GM19455 (cell line): Measurements from ENCODE around the gene ATP11A.

Experiments used
- ATAC-seq: cut with Tn5 transposase; IDR thresholded peaks from one replicate; pipeline ENCODE4 v1.9.1; 2021; ENCODE audit not compliant: unreplicated experiment

Gene ATP11A

GRCh38 chr13:112738606-112739005 is 48.8 kb downstream of the ATP11A start:
- no peak for ATAC-seq

DNA sequence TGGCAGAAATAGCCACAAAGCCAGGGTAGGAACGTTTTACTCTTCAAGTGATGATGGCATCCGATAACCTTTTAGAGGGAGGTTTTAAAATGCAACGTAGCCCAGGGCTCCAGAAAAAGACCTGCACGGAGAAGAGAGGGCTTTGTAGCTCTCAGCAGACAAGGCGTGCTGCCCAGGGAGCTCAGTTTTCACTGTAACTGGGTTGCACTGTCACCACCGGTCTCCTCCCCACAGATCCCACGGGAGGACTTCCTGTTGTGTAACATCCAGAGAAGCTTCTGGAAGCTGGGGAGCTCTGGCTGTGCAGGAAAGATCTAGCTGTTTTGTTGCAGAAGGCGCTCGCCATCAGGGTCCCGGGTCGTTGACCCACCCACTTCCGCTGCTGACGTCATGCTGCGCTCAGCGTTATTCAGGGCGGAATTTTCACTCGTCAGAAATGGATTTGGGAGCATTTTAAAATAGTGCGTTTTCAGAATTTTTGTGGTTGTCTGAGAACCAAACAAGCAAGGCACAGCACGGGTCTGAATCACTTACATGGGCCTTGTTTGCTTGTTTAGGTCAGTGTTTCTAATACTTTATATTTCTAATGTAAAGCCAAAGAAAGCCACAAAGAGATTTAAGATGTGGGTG is 50.8 kb downstream of the ATP11A start:
- ATAC-seq = no peak

GRCh38 chr13:112741185-112741755 is 51.4 kb downstream of the ATP11A start:
- ATAC-seq = no peak

DNA sequence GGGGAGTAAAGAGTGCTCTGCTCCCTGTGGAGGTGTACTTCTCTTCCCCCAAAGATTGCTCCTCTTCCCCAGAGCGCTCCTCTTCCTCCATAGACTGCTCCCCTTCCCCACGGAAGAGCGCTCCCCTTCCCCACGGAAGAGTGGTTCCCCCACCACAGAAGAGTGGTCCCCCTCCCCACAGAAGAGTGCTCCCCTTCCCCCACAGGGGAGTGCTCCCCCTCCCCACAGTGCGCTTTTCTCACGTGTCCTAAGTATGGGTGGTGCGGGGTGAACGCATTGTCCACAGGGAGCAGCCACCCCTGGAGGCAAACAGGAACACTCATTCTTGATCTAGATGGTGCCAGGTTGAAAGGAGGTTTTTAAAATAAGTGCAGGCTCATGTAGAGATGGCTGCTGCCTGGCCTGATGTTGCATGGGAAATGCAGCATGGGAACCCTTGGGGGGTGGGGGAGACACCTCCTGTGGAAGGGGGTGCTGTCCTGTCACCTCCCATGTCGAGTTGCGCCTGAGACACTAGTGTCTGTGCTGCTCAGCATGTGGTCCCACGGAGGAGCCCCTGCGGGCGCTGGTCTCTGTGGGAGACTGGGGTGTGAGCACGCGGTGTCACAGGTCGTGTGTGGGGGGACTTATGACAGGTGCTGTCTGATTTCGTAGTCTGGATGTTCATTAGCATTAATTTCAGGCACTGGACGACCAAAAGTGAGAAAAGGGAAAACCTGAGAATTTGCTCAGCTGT is 52.2 kb downstream of the ATP11A start:
- ATAC-seq = no peak

- ATAC-seq = no peak
Observed at GRCh38 chr13:112742583-112742982, 52.7 kb downstream of the ATP11A start.

- ATAC-seq = no peak
Observed at GRCh38 chr13:112743451-112744167, 53.8 kb downstream of the ATP11A start.

DNA sequence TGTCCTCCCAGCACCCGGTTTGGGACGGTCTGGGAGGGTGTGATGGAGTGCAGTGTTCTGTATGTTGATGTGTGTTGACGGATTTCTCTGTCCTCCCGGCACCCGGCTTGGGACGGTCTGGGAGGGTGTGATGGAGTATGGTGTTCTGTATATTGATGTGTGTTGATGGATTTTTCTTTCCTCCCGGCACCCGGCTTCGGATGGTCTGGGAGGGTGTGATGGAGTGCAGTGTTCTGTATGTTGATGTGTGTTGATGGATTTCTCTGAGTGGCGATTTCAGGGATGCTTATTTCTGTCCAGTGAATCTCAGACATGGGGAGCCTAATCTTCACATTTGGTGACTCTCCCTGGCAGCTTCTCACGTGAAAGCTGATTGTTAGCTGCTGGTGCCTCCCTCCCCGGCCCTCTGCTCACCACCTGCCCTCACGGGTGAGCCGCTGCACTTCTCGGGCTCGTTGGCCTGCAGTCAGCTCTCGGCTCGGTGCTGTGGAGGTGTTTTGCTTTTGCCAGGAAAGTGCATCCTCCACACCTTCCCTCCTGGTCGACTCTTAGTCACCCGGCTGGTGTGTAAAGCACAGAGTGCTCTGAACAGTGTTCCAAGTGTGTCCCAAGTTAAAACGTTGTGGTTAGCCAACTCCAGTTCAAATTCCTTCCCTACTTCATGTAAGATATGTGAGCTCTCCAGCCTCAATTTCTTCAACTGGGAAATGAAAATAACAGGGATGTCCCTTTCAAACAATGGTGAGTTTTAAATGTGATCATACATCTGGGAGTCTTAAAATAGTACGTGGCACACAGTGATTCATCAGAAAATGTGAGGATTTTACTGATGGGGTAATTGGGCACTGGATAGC is 54.6 kb downstream of the ATP11A start:
- no peak for ATAC-seq

GRCh38 chr13:112746044-112746443 is 56.2 kb downstream of the ATP11A start:
- no peak for ATAC-seq

- no peak for ATAC-seq
Observed at GRCh38 chr13:112747256-112747655, 57.4 kb downstream of the ATP11A start.

DNA sequence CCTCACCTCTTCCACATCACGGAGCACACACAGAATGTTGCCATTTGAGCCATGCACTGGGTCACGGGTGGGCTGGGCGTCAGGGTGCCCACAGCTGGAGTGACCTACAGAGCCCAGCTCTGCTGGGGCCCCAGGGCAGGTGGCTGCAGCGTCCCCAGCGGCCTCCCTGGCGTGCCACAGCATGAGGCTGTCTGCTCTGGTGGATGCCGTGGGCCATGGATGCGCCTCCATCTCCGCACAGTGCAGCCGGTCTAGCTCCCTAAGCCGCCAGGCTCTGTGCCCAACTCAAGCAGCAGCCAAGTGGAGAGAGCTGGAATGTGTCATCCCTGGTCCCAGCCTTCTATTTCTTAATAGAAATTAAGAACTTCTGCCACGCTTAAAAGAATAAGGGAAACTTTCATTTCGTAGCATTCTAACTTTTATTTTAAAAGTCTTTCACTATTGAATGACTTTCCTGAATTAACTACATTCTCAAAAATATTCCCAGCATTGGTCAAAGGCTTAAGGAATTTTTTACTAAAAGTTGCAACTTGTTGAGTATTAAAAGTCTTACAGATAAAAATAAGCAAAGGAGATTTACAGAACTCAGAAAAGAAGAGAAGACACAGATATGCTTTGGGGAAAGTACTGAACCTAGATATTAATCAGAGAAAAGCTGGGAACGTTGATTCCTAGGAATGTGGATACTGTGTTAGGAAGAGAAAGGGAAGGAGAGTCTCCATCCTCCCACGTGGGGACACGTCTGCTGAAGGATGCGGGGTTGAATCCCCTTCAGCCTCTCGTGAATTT is 59.3 kb downstream of the ATP11A start:
- no peak for ATAC-seq

GRCh38 chr13:112750570-112750969 is 60.7 kb downstream of the ATP11A start:
- no peak for ATAC-seq

- no peak for ATAC-seq
Observed at GRCh38 chr13:112751617-112752016, 61.8 kb downstream of the ATP11A start.

DNA sequence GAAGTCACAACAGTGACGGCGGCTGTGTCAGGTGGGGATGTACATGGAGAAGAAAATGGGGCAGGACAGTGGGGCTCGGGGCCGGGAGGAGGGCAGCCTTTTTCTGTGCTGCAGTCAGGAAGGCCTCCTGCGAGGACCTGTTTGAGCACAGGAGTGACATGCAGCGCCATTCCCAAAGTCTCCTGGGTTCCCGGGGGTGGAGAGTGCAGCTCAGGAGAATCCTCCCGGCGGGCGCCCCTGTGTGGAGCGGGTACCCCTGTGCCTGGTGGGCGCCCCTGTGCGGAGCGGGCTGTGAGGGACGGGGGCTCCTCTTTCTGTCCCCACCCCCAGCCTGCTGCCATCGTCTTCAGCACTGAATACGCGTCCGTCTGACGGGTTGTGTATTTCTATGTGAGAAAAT is 62.4 kb downstream of the ATP11A start:
- ATAC-seq = no peak

DNA sequence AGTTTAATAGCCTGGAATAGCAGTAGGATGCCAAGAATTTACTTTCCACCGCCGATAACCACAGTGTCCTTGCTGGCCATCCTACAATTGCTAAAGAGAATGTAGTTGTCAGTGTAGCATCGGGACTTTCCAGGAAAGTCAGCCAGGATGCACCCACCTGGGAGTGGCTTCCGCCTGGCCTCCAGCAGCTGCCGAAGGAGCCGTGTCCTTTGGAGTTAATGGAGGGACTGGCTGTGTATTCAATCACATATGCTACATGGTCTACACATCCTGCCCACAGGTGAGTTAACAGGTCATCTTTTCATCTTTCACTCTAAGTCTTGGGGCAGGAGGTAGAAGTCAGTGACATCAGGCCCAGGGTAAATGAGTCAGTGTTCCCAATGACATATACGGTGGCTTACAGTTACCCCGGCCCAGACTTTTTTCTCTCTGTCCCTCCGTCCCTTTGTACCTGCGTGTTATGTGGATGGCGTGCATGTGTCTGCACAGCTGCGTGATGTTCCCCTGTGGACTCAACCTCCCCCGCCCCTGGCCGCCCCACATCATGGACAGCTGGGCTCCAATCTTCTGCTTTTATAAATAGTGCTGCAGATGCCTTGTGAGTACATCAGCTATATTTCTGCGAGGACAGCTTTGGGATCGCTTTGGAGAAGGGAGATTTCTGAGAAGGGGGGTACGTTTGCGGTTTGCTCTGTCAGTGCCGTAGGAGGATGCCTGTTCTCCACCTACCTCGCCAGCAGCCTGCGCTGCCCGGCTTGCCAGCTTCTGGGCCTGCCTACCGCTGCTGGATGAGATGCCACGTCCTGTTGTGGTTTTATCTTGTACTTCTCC is 63.1 kb downstream of the ATP11A start:
- ATAC-seq = no peak

DNA sequence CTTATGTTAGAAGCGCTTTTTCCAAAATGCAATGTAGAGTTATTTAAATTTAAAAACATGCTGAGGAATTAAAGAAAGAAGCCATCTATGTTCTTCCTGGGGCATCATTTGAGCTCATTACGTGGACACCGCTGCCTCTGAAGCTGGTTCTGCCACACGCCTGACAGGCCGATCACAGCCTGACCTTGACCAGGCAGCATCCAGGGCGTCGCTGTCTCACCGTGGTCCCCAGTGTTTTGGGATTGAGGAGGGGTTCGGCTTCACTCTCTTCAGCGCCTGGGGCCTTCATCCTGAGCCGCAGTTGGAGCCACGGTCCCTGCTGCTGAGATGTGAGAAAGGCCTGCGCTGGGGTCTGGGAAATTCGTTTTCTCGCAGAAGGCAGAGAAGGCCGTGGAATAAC is 64.0 kb downstream of the ATP11A start:
- no peak for ATAC-seq

DNA sequence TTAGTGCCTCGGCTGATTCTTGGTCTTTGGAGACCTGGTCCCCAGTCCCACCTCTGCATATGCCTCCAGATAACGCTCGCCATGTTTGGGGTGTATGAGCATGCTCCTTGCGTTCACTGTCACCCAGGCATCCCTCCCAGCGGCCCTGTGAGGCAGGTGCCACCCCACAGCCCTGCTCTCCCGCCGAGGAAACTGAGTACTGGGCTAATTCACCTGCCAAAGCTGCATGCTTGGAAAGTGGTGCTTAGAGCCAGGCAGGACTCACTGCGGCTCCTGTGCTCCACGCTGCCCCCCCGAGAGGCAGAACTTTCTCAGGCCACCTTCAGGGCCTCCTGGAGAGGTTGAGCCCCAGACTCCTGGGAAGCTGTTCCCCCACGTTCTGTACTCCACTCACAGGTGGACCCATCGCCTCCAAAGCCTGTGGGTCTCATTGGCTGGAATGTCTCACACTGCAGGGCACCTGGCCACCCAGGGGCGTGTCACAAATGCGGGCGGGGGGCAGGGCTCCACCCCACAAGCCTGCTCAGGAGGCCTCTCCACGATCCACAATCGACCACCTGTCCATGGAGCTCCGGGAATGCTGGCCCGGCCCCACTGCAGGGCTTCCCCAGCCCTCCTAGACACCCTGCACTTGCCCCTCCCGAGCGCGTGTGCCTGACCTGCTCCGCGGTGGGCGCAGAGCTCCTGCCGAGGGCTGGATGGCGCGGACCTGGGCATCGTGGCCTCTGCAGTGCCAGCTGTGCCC is 64.6 kb downstream of the ATP11A start:
- no peak for ATAC-seq

- no peak for ATAC-seq
Observed at GRCh38 chr13:112755331-112755730, 65.5 kb downstream of the ATP11A start.

- no peak for ATAC-seq
Observed at GRCh38 chr13:112756081-112756480, 66.2 kb downstream of the ATP11A start.
